Right lobe of liver (tissue), 4 donors: ENCODE results near the gene RASAL3.

Experiments
- CTCF ChIP-seq, 4 donors: fragments of 200-600 bp in 3 of 4; fragments of 450-650 bp in 1 of 4; IDR thresholded peaks; one replicate each; pipeline versions ENCODE4 v1.5.1 to v1.8.0; 2016 to 2022; ENCODE audit warnings: antibody characterized with exemption in 4 of 4, mild to moderate bottlenecking in 2 of 4
- POLR2A ChIP-seq: fragments of 450-650 bp; IDR thresholded peaks from one replicate; pipeline ENCODE4 v1.6.1; 2017; ENCODE audit warnings: antibody characterized with exemption, mild to moderate bottlenecking
- donor health status: DM: no; HTN: no; CAD: no.
- donor health status: DM: no; HTN: no; CAD: no.
- donor health status: DM: no; HTN: yes; CAD: no.

- TF ChIP-seq CTCF (IDR thresholded peaks at IDR 0.05) (no peak), POLR2A (no peak)
Observed at GRCh38 chr19:15469513-15470297, 5.4 kb upstream of the RASAL3 start.
